SK-N-MC (cell line): Measurements from ENCODE around the gene GPX4.

Experiments used
- DNase-seq: peaks from one replicate; pipeline ENCODE4 v3.0.0-alpha.2; 2011; ENCODE audit warnings: low read depth, low spot score
- H3K27ac ChIP-seq: fragments of 200-600 bp; sonication (generic); 2 replicates; pipeline ENCODE4 v1.5.1; 2016; ENCODE audit warnings: mixed run types
- H3K36me3 ChIP-seq: fragments of 200-600 bp; sonication (generic); 2 replicates; pipeline ENCODE4 v1.6.1; 2017; ENCODE audit warnings: antibody characterized with exemption, low read length, mixed read lengths; ENCODE audit not compliant: insufficient read depth
- H3K4me3 ChIP-seq: fragments of 200-600 bp; sonication (generic); 2 replicates; pipeline ENCODE4 v1.5.1; 2016
- H3K9ac ChIP-seq: fragments of 200-600 bp; sonication (generic); 2 replicates; pipeline ENCODE4 v1.8.0; 2017; ENCODE audit warnings: mixed run types, mixed read lengths; ENCODE audit not compliant: insufficient read length
- H3K9me3 ChIP-seq: fragments of 200-600 bp; sonication (generic); 2 replicates; pipeline ENCODE4 v1.6.1; 2017; ENCODE audit warnings: low read depth, mild to moderate bottlenecking, antibody characterized with exemption, low read length, moderate library complexity, mixed read lengths
- EZH2 ChIP-seq: fragments of 200-600 bp; sonication (generic); IDR thresholded peaks from one replicate; pipeline ENCODE4 v1.6.1; 2017; ENCODE audit warnings: antibody characterized with exemption
- FOXP2 ChIP-seq: optimal IDR thresholded peaks from 2 replicates; pipeline ENCODE3; 2011; ENCODE audit warnings: mild to moderate bottlenecking, moderate library complexity; ENCODE audit not compliant: insufficient read depth; ENCODE audit errors: extremely low read length, control extremely low read depth
- POLR2AphosphoS5 ChIP-seq: IDR thresholded peaks from 2 replicates; pipeline ENCODE4 v1.6.1; 2012; ENCODE audit warnings: mild to moderate bottlenecking, low read depth, low read length, borderline replicate concordance

GPX4 gene

DNA sequence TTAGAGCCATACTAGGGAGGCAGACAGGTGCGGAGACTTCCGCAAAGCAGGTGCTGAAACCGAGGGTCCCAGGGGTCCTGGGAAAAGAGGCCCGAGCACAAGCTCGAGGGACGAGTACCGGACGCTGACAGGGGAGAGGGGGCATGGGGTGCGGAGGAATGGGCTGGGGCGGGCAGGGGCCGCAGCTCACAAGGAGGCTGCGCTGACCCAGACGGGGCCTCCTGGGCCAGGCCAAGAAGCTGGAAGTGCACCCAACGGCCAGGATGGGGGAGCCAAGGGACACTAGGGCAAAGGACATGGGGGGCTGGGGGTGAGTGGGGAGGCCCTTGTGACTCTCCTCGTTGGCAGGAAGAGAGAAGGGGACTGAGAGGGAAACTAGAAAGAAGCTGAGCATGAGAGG lies 10.5 kb upstream of the GPX4 start:
- TF ChIP-seq POLR2AphosphoS5 (no peak), EZH2 (no peak), FOXP2 (no peak)
- peaks cover 28% of the 10 kb centered on the region; the same call in 1 of the 2 replicates for H3K36me3 ChIP-seq
- H3K4me3 ChIP-seq = no peak overlapping the region
- no peaks in the 10 kb centered on the region for H3K9me3 ChIP-seq
- H3K27ac ChIP-seq = no peak overlapping the region
- no peak overlapping the region for H3K9ac ChIP-seq
- DNase-seq = no peak

DNA sequence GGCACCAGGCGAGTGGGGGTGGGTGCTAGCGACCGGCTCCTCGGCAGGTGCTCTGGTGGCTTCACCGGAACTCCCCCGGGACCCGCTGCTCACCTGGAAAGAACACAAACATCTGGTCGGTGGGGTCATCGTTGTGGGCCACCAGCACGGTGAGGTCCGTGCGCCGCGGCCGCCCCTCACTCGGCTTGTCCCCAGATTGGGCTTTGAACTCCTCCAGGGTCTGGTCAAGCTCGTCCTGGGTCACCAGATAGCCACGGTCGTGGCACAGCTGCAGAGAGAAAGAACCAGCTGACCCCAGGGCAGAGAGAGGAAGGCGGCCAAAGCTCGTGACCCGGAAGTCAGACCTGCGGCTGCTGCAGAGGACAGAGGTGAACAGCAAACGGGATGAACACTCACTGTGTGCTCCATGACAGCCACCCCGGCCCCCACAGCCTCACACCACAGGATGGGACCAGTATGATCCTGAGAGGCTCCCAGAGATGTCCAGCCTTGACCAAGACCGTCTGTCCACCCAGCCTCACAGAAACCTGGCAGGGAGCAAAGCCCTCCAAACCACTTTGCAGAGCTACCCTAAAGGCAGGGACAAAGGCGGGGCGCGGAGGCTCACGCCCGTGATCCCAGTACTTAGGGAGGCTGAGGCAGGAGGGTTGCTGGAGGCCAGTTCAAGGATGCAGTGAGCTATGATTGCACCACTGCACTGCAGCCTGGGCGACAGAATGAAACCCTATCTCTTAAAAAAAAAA lies 9.8 kb upstream of the GPX4 start:
- Histone ChIP-seq H3K4me3 (peak overlapping the region; percentile 91), H3K36me3 (peaks cover 25% of the 10 kb centered on the region; the same call in 1 of the 2 replicates)

DNA sequence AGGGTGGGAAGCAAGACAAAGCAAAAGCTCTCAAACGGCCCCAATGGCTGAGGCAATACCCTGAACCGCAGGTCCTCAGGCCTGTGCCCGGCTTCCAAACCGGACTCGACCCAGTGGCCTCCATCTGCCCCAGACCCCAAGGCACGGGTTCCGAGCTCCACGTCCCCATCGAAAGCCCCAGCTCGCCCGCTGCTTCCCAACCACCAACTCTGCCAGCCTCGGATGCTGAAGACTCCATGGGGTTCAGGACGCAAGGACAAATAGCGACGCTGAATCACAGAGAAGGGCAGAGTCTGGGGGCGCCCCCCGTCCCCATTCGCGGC lies 9.2 kb upstream of the GPX4 start:
- Histone ChIP-seq H3K36me3 (peaks cover 23% of the 10 kb centered on the region; the same call in 1 of the 2 replicates), H3K9ac (peak overlapping the region; percentile 97), H3K9me3 (no peaks in the 10 kb centered on the region), H3K27ac (no peak overlapping the region), H3K4me3 (peak overlapping the region; percentile 91)
- no peak for DNase-seq
- no peak for TF ChIP-seq POLR2AphosphoS5
- no peak for TF ChIP-seq EZH2
- TF ChIP-seq FOXP2 = no peak

More for the DNA sequence above, 9.8 kb upstream of the GPX4 start:
- Histone ChIP-seq H3K9ac (peak overlapping the region; percentile 97), H3K9me3 (no peaks in the 10 kb centered on the region), H3K27ac (no peak overlapping the region)
- TF ChIP-seq EZH2 (no peak), POLR2AphosphoS5 (no peak), FOXP2 (no peak)
- DNase-seq = no peak

DNA sequence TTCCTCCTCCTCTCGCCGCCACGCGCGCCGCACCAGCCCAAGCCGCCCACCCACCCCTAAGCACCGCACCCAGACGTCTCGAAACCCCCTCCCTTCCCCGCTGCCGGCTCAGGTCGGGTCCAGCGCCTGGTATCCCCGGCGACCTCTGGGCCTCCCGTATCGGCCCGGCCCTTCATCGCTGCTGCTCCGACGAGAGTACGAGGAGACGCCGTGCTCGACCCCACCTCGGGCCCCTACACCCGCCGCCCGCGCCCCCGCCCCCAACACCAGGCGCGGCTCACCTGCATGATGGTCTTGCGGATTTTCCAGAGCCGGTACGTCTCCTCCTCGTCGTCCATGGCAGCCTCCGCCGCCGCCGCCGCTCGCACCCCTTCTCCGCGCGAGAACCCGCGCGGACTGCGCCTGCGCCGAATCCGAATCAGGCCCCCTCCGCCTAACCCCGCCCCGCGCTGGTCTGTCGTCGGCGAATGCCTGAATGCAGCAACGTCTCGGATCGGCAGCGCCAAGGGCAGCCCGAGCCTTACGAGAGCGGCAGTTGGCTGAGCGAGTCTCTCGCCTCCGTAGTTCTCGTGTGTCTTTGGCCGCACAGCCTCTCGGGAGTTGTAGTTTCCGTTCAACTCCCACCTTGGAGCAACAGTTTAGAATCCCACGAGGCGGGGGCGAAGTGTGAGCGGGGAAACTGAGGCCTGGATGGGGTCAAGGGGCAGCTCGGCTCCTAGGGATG lies 8.7 kb upstream of the GPX4 start, which contains the start of gene POLR2E:
Gene POLR2E (minus strand): TSS at position 398 of the 724 bp plus-strand sequence. CDS start 60 bp downstream, at position 338.
- Histone ChIP-seq H3K36me3 (peaks cover 23% of the 10 kb centered on the region; the same call in 1 of the 2 replicates), H3K9me3 (peaks cover 2% of the 10 kb centered on the region; the same call in 1 of the 2 replicates), H3K4me3 (peak within 1 kb of the TSS; percentile 91), H3K27ac (peak within 1 kb of the TSS; percentile 56; the same call in 1 of the 2 replicates), H3K9ac (peak within 1 kb of the TSS; percentile 97)
- peak; percentile 91 for DNase-seq
- TF ChIP-seq FOXP2 (peak; percentile 83), EZH2 (no peak), POLR2AphosphoS5 (peak; percentile 88)

DNA sequence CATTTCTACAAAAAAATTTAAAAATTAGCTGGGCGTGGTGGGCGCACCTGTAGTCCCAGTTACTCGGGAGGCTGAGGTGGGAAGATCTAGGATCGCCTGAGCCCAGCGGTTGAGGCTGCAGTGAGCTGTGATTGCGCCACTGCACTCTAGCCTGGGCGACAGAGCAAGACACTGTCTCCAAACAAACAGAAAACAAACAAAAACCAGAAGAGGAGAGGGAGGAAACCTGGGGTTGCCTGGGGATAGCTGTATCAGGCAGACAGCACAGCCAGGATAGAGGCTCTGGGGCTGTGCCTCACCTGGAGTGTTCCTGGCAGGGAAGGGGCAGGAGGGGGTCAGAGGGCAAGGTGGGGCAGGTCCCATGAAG lies 6.0 kb upstream of the GPX4 start:
- DNase-seq = no peak
- peaks cover 6% of the 10 kb centered on the region; the same call in 1 of the 2 replicates for H3K36me3 ChIP-seq
- no peak for TF ChIP-seq POLR2AphosphoS5
- TF ChIP-seq EZH2 = no peak
- no peak for TF ChIP-seq FOXP2
- peaks cover 2% of the 10 kb centered on the region; the same call in 1 of the 2 replicates for H3K9me3 ChIP-seq
- no peak overlapping the region for H3K27ac ChIP-seq
- H3K9ac ChIP-seq = no peak overlapping the region
- no peak overlapping the region for H3K4me3 ChIP-seq

DNA sequence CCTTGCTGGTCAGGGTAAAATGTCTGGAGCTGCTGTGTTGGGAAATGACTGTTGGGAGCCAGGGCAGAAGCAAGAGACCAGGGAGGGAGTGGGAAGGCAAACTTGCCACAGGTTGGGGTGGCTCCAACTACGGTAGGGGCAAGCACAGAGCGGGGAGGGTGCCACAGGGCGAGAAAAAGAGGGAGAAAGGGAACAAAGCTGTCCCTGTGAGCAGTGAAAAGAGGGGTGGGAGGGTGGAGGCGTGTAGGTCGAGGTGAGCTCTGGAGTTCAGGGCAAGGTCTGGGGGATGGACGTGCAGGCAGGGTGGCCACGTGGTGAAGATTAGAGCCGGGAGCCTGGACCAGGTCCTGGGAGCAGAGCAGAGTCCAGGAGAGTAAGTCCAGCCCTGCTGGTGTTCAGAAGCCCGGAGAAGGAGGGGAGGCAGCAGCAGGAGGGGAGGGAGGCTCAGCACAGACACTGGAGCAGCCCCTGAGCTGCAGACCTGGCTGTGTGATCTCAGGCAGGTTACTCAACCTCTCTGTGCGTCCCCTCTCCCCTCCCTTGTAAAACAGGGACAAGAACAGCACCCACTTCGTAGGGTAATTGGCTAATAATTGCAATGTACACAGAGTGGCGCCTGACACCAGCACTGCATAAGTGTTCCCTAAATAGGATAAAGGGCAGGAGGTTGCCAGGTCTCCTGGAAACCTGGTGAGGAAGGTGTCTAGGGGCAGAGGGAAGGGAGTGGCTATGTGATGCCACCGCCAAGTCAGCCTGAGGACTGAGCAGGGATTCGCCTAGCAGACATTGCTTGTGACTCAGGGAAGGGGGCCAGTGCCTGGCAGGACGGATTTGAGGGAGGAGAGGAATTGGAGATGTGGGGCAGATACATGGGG lies 5.4 kb upstream of the GPX4 start:
- Histone ChIP-seq H3K9ac (no peak overlapping the region), H3K27ac (no peak overlapping the region), H3K4me3 (no peak overlapping the region), H3K9me3 (peaks cover 2% of the 10 kb centered on the region; the same call in 1 of the 2 replicates), H3K36me3 (peaks cover under 1% of the 10 kb centered on the region; the same call in 1 of the 2 replicates)
- no peak for TF ChIP-seq POLR2AphosphoS5
- TF ChIP-seq FOXP2 = no peak
- TF ChIP-seq EZH2 = no peak
- DNase-seq = no peak

DNA sequence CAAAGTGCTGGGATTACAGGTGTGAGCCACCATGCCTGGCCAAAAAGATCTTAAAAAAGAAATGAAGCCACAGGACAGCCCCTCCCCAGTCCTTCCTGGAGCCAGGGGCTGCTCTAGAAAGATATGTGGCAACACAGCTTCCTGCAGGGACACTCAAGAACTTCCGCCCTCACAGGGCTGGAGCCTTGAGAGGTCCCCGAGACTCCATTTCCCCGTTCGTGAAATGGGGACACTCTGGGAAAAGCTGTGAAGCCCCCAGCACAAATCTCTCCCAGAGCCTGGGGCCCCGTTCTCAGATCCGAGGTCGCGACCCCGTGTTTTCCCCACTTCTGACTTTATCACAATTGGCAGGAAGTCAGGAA lies 2.5 kb upstream of the GPX4 start:
- no peak for DNase-seq
- TF ChIP-seq POLR2AphosphoS5 (no peak), FOXP2 (no peak), EZH2 (no peak)
- Histone ChIP-seq H3K9ac (peak overlapping the region; percentile 35), H3K36me3 (no peaks in the 10 kb centered on the region; the same call in 1 of the 2 replicates), H3K9me3 (peaks cover 2% of the 10 kb centered on the region; the same call in 1 of the 2 replicates), H3K27ac (peak overlapping the region; percentile 92), H3K4me3 (peak overlapping the region; percentile 64)
